SU-DHL-6 (cell line): ENCODE data around the gene NACC2.

Source experiments
- H2AFZ ChIP-seq: fragments of 200-600 bp; sonication (generic); 2 replicates; pipeline ENCODE4 v1.6.1; 2014; ENCODE audit warnings: low read depth, mild to moderate bottlenecking, moderate library complexity, mixed read lengths, antibody characterized with exemption, low read length; ENCODE audit not compliant: severe bottlenecking
- H3F3A ChIP-seq: fragments of 200-600 bp; shearing (Covaris generic); 2 replicates; pipeline ENCODE4 v1.6.0; 2016; ENCODE audit warnings: antibody characterized with exemption, mild to moderate bottlenecking; ENCODE audit not compliant: insufficient read depth
- H3K27ac ChIP-seq: fragments of 200-600 bp; sonication (generic); 2 replicates; pipeline ENCODE4 v1.5.1; 2016; ENCODE audit warnings: low read depth, mild to moderate bottlenecking, low read length, moderate library complexity, mixed read lengths
- H3K27me3 ChIP-seq: fragments of 200-600 bp; sonication (generic), shearing (Covaris generic); 2 replicates; pipeline ENCODE4 v1.6.0; 2014; ENCODE audit warnings: mild to moderate bottlenecking, low read length
- H3K36me3 ChIP-seq: fragments of 200-600 bp; sonication (generic); 2 replicates; pipeline ENCODE4 v1.6.1; 2014; ENCODE audit warnings: mild to moderate bottlenecking, low read length, mixed read lengths
- H3K4me2 ChIP-seq: fragments of 300-600, 200-600 bp; shearing (Covaris generic), sonication (generic); 2 replicates; pipeline ENCODE4 v1.6.0; 2014; ENCODE audit warnings: low read length, low read depth, mild to moderate bottlenecking; ENCODE audit not compliant: poor library complexity, severe bottlenecking
- H3K4me3 ChIP-seq: fragments of 200-600 bp; sonication (generic); 2 replicates; pipeline ENCODE4 v1.5.1; 2014; ENCODE audit warnings: antibody characterized with exemption, low read length, mild to moderate bottlenecking, mixed read lengths; ENCODE audit not compliant: insufficient read depth, poor library complexity, severe bottlenecking
- H3K79me2 ChIP-seq: fragments of 200-600 bp; sonication (generic); 2 replicates; pipeline ENCODE4 v1.6.1; 2014; ENCODE audit warnings: mild to moderate bottlenecking, low read length, moderate library complexity; ENCODE audit not compliant: insufficient read depth
- H3K9ac ChIP-seq: fragments of 200-600 bp; sonication (generic); 2 replicates; pipeline ENCODE4 v1.7.0; 2014; ENCODE audit warnings: mild to moderate bottlenecking, low read length
- H3K9me2 ChIP-seq: fragments of 200-600 bp; sonication (generic); replicated peaks from 2 replicates; pipeline ENCODE4 v1.6.1; 2014; ENCODE audit warnings: low read length; ENCODE audit not compliant: insufficient read depth
- H3K9me3 ChIP-seq: fragments of 200-600 bp; sonication (generic); 2 replicates; pipeline ENCODE4 v1.6.1; 2014; ENCODE audit warnings: low read length, mixed read lengths; ENCODE audit not compliant: insufficient read depth
- H4K20me1 ChIP-seq: fragments of 200-600 bp; sonication (generic); 2 replicates; pipeline ENCODE4 v1.6.1; 2014; ENCODE audit warnings: low read depth, mild to moderate bottlenecking, antibody characterized with exemption, low read length, moderate library complexity, mixed read lengths
- EZH2phosphoT487 ChIP-seq: fragments of 200-600 bp; sonication (generic), shearing (Covaris generic); conservative IDR thresholded peaks from 2 replicates; pipeline ENCODE4 v1.6.1; 2018; ENCODE audit warnings: mild to moderate bottlenecking, antibody characterized with exemption, low read length, moderate library complexity, mixed read lengths
- TF ChIP-seq, protein P1 (sequence below): fragments of 200-600 bp; sonication (generic); IDR thresholded peaks from one replicate; pipeline ENCODE4 v1.5.1; 2017; ENCODE audit warnings: antibody characterized with exemption, mild to moderate bottlenecking, low read length, moderate library complexity; ENCODE audit not compliant: insufficient read depth, poor library complexity, severe bottlenecking

Gene NACC2

DNA sequence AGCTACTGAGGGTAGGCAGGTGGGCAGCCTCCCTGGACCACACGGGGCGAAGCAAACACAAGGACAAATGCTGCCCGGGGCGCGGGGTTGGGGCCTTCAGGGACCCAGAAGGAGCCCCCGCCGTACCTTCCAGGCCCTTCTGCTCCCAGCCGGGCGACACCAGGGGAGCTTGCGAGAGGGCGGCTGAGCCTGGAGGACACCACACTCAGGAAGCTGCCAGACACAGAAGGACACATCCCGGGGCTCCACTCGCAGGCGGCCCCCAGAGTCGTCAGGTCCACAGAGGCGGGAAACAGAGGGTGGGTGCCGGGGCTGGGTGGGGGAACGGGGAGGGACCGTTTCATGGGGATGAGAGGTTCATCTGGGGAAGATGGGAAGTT lies 75.4 kb downstream of the NACC2 start:
- Histone ChIP-seq H3K27me3 (no peaks in the 10 kb centered on the region), H4K20me1 (no peaks in the 10 kb centered on the region)
- no peak for TF ChIP-seq EZH2phosphoT487
- TF ChIP-seq, protein P1, sequence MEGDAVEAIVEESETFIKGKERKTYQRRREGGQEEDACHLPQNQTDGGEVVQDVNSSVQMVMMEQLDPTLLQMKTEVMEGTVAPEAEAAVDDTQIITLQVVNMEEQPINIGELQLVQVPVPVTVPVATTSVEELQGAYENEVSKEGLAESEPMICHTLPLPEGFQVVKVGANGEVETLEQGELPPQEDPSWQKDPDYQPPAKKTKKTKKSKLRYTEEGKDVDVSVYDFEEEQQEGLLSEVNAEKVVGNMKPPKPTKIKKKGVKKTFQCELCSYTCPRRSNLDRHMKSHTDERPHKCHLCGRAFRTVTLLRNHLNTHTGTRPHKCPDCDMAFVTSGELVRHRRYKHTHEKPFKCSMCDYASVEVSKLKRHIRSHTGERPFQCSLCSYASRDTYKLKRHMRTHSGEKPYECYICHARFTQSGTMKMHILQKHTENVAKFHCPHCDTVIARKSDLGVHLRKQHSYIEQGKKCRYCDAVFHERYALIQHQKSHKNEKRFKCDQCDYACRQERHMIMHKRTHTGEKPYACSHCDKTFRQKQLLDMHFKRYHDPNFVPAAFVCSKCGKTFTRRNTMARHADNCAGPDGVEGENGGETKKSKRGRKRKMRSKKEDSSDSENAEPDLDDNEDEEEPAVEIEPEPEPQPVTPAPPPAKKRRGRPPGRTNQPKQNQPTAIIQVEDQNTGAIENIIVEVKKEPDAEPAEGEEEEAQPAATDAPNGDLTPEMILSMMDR, result no peak

DNA sequence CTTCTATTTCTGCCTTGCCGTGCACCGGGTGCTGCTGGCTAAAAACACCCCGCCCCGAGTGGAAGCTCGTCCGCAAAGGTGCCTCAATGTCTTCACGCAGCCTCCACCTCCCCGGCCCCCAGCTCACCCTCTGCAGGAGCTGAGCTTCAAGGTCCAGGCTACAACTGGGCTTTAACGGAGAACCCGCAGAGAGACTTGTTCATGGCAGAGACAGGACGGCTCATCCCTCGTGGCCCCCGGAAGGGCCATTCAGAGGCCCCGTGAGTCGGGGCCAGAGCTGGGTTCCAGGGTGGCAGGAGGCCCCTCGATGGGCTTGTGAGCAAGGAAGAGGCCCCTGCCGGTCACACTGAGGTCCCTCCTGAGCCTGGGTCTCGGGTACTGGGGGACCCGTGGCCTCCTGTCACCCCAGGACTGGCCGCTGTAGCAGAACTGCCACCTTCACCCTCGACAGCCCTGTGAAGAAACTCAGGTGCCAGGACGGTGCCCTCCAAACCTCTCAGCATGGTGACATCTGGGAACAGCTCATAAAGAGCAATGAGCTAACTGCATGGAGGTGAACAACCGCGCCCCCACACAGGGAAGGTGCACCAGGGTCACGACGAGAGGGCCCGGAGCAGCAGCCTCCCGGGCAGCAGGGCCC lies 75.9 kb downstream of the NACC2 start:
- Histone ChIP-seq H2AFZ (no peak overlapping the region), H4K20me1 (no peaks in the 10 kb centered on the region), H3K36me3 (no peaks in the 10 kb centered on the region), H3F3A (no peaks in the 10 kb centered on the region), H3K4me3 (no peak overlapping the region), H3K9me3 (no peaks in the 10 kb centered on the region), H3K9ac (no peak overlapping the region), H3K27ac (no peak overlapping the region), H3K79me2 (no peaks in the 10 kb centered on the region), H3K4me2 (no peak overlapping the region), H3K9me2 (no peaks in the 10 kb centered on the region), H3K27me3 (no peaks in the 10 kb centered on the region)
- no peak for TF ChIP-seq EZH2phosphoT487
- TF ChIP-seq, protein P1, result no peak

More for the DNA sequence above, 75.4 kb downstream of the NACC2 start:
- H3K9me3 ChIP-seq, result no peaks in the 10 kb centered on the region
- H3K36me3 ChIP-seq, result no peaks in the 10 kb centered on the region
- no peak overlapping the region for H3K27ac ChIP-seq
- H3K9ac ChIP-seq, result no peak overlapping the region
- H3K9me2 ChIP-seq, result no peaks in the 10 kb centered on the region
- H3F3A ChIP-seq, result no peaks in the 10 kb centered on the region
- H3K79me2 ChIP-seq, result no peaks in the 10 kb centered on the region
- H3K4me2 ChIP-seq, result no peak overlapping the region
- no peak overlapping the region for H2AFZ ChIP-seq
- no peak overlapping the region for H3K4me3 ChIP-seq

DNA sequence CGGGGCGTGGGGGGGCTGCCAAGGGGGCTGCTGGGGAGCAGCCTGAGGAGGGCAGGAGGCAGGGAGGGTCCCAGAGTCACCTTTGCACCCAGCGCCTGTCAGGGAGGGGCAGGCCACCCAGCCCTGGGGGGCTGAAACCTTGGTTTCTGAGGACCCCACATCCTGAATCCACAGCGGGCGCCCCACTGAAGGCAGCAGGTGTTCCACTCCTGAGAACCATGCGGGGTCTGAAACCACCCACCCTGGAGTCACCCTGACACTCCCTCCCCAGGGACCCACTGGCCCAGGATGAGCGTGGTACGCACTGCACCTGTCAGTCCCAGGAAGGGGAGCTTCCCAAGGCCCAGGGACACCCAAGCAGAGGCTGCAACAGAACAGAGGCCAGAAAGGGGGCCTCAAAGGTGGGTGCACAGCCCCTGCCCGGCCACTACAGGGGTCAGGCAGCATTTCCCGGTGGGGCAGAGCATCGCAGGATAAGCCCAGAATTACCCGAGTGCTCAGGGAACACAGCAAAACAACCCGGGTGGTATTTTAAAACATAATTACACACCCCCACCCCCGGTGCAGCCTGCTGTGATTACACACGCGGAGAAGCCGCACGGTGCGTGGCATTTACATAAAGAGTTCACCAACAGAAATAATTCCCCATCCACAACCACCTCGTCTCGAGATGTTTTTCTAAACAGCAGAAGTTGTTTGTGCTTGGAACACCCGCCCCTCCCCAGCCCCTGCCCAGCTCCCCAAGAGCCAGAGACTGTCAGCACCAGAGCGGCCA lies 76.6 kb downstream of the NACC2 start:
- no peaks in the 10 kb centered on the region for H3K9me2 ChIP-seq
- no peaks in the 10 kb centered on the region for H3K79me2 ChIP-seq
- no peak overlapping the region for H2AFZ ChIP-seq
- H3K4me2 ChIP-seq, result no peak overlapping the region
- no peak overlapping the region for H3K27ac ChIP-seq
- no peaks in the 10 kb centered on the region for H3K36me3 ChIP-seq
- no peak overlapping the region for H3K4me3 ChIP-seq
- H3K27me3 ChIP-seq, result no peaks in the 10 kb centered on the region
- H4K20me1 ChIP-seq, result no peaks in the 10 kb centered on the region
- no peaks in the 10 kb centered on the region for H3K9me3 ChIP-seq
- H3K9ac ChIP-seq, result no peak overlapping the region
- TF ChIP-seq EZH2phosphoT487, result no peak
- TF ChIP-seq, protein P1, result no peak
- H3F3A ChIP-seq, result no peaks in the 10 kb centered on the region
